DND-41 (cell line): ENCODE measurements around the gene MOB4.

Experiments used
- CTCF ChIP-seq: IDR thresholded peaks from 2 replicates; pipeline ENCODE4 v1.5.1; 2012; ENCODE audit warnings: borderline replicate concordance, low read length, moderate library complexity, mild to moderate bottlenecking; ENCODE audit not compliant: poor library complexity, severe bottlenecking; ENCODE audit errors: extremely low read depth
- EZH2 ChIP-seq: IDR thresholded peaks from 3 replicates; pipeline ENCODE4 v1.6.1; 2012; ENCODE audit warnings: borderline replicate concordance, low read depth, mild to moderate bottlenecking, moderate library complexity, low read length, inconsistent platforms; ENCODE audit not compliant: severe bottlenecking

- TF ChIP-seq CTCF (no peak), EZH2 (no peak)
Measured at GRCh38 chr2:197560146-197560665, 44.3 kb downstream of the MOB4 start.
